ENCODE results near the gene METTL25. TPM values are rescaled to one million over a fixed set of nuclear protein-coding genes. Genes with fewer than 3 reads are reported as not detected.

METTL25 gene
- total RNA-seq, 1 donor from 2014 or later = 8.0 TPM

DNA sequence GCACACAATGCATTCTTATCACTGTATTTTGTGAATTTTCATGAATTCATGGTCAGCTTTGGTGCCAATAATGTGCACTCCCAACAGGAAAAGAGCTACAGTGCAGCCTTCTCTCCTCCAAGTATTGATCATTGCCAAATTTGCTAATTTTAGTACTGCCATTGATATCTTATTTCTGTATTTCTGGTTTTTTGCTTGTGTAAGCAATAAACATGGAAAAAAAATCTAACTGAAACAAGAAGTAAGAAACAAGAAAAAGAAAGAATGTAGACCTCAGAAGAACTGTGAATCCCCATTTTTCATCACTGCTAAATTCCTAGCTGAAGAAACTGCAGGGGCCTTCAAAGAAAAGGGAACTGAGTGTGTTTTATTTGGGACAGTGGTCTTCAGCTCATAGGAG lies 161.2 kb downstream of the METTL25 start:
- Mint-ChIP-seq H3K4me3 (no peak overlapping the region), H3K4me1 (no peaks in the 10 kb centered on the region), H3K36me3 (ENCODE audit: low read depth) (no peaks in the 10 kb centered on the region), H3K27ac (ENCODE audit: unreplicated experiment) (no peak overlapping the region), H3K9me3 (no peaks in the 10 kb centered on the region), H3K27me3 (ENCODE audit: low read depth) (peaks cover 3% of the 10 kb centered on the region)
- DNase-seq (ENCODE audit: low read depth, low spot score) = no peak
- TF ChIP-seq, protein P1, sequence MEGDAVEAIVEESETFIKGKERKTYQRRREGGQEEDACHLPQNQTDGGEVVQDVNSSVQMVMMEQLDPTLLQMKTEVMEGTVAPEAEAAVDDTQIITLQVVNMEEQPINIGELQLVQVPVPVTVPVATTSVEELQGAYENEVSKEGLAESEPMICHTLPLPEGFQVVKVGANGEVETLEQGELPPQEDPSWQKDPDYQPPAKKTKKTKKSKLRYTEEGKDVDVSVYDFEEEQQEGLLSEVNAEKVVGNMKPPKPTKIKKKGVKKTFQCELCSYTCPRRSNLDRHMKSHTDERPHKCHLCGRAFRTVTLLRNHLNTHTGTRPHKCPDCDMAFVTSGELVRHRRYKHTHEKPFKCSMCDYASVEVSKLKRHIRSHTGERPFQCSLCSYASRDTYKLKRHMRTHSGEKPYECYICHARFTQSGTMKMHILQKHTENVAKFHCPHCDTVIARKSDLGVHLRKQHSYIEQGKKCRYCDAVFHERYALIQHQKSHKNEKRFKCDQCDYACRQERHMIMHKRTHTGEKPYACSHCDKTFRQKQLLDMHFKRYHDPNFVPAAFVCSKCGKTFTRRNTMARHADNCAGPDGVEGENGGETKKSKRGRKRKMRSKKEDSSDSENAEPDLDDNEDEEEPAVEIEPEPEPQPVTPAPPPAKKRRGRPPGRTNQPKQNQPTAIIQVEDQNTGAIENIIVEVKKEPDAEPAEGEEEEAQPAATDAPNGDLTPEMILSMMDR (conservative IDR thresholded peaks at IDR 0.05) = no peak

DNA sequence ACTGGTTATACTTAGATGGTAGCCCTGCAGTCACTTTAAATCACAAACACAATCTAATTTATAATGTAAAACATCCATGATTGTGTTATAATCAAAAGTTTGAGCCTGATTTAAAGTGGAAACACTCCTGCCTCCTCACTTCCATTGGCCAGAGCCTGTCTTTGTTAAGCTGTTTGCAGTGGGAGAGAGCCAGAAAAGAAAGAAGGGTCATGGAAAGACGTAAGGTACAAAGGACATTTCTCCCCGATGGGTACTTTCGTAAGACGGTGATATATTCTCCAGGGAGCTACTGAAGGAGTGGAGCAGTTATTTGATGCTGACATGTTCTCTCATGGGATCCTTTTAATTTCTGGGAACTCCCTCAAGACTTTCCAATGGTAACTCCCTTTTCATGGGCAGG lies 164.0 kb downstream of the METTL25 start:
- H3K4me3 Mint-ChIP-seq = no peak overlapping the region
- TF ChIP-seq, protein P1 (conservative IDR thresholded peaks at IDR 0.05) = no peak
- no peak overlapping the region for H3K27ac Mint-ChIP-seq (ENCODE audit: unreplicated experiment)

DNA sequence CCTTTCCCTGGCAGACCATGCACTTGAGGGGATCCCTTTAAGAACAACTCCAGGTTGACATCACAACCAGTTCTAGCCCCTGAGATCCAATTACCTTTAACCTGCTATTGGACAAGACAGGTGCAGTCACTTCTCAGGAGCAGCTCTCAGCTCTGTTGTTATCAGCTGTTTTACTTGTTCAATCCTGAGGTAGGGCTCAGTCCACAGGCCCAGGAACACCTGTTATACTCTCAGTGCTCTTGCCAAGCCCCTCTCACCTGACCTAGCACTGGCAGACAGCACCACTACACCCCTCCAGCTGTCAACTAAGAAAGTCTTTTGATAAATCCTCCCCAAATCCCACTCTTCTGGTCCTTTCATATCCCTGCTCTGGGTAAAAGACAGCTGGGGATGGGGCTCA lies 164.4 kb downstream of the METTL25 start:
- Mint-ChIP-seq H3K36me3 (ENCODE audit: low read depth) (no peaks in the 10 kb centered on the region), H3K27me3 (ENCODE audit: low read depth) (peaks cover 10% of the 10 kb centered on the region), H3K9me3 (no peaks in the 10 kb centered on the region), H3K27ac (ENCODE audit: unreplicated experiment) (no peak overlapping the region), H3K4me1 (no peaks in the 10 kb centered on the region), H3K4me3 (no peak overlapping the region)
- no peak for DNase-seq (ENCODE audit: low read depth, low spot score)
- TF ChIP-seq, protein P1 (conservative IDR thresholded peaks at IDR 0.05) = no peak

More for the DNA sequence above, 164.0 kb downstream of the METTL25 start:
- Mint-ChIP-seq H3K36me3 (ENCODE audit: low read depth) (no peaks in the 10 kb centered on the region), H3K4me1 (no peaks in the 10 kb centered on the region), H3K27me3 (ENCODE audit: low read depth) (peaks cover 10% of the 10 kb centered on the region), H3K9me3 (no peaks in the 10 kb centered on the region)
- DNase-seq (ENCODE audit: low read depth, low spot score) = no peak

DNA sequence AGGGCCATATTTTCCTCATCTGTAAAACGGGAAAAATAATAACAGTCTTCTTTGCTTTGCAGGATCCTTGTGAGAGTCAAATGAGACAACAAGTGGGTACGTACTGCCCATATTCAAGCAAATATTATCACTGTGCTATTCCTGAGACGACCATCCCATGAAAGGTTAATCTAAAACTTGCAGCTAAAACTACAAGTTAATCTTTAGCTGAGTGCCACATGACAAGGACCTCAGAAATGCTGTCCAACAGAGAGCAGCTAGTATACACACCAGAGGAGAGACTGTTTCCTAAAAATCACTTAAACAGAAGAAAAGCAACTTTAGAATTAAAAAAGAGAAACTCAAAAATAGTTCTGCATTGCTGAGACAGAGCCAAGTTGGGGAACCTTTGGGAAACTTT lies 165.7 kb downstream of the METTL25 start:
- TF ChIP-seq, protein P1 (conservative IDR thresholded peaks at IDR 0.05) = no peak
- no peak overlapping the region for H3K4me3 Mint-ChIP-seq
- no peaks in the 10 kb centered on the region for H3K4me1 Mint-ChIP-seq
- H3K9me3 Mint-ChIP-seq = no peaks in the 10 kb centered on the region
- H3K27me3 Mint-ChIP-seq (ENCODE audit: low read depth) = peaks cover 10% of the 10 kb centered on the region
- no peak overlapping the region for H3K27ac Mint-ChIP-seq (ENCODE audit: unreplicated experiment)
- H3K36me3 Mint-ChIP-seq (ENCODE audit: low read depth) = no peaks in the 10 kb centered on the region
- DNase-seq (ENCODE audit: low read depth, low spot score) = no peak

DNA sequence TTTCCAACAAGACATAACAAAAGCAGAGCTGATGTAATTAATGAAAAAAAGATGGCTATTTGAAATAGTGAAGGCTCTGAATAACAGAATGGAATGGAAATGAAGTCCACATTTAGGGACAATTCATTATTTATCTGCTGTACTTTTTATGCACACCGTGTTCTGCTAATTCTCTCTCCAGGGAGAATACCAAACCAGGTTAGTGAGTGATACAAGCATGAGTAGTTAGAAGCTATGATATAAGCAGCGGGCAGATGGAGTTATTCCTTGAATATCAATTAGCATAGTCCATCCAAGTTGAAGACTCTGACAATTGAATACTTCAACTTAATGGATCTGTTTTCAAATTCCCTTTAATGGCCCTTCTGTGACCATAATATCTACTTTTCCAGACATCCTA lies 166.3 kb downstream of the METTL25 start:
- H3K4me3 Mint-ChIP-seq = no peak overlapping the region
- H3K4me1 Mint-ChIP-seq = no peaks in the 10 kb centered on the region
- H3K27me3 Mint-ChIP-seq (ENCODE audit: low read depth) = peaks cover 10% of the 10 kb centered on the region
- no peaks in the 10 kb centered on the region for H3K9me3 Mint-ChIP-seq
- H3K27ac Mint-ChIP-seq (ENCODE audit: unreplicated experiment) = no peak overlapping the region
- no peak for DNase-seq (ENCODE audit: low read depth, low spot score)
- no peaks in the 10 kb centered on the region for H3K36me3 Mint-ChIP-seq (ENCODE audit: low read depth)
- TF ChIP-seq, protein P1 (conservative IDR thresholded peaks at IDR 0.05) = no peak

DNA sequence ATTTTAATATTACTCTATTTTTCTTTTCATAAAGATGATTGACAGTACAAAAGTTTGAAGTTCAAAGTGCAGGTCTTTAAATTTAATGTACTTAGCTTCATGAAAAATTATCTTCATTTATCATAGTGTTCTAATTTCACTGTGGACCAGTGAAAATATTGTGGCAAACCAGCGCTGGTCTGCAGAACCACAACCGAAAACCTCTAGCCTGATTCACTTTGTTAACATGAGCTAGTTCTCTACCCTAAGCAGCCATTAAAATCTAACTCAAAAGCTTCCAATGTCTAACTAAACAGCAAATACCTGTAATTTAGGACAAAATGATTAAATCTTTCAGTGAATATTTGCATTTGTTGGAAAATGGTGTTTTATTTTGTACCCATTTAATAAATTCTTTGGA lies 167.3 kb downstream of the METTL25 start:
- Mint-ChIP-seq H3K4me3 (no peak overlapping the region), H3K9me3 (no peaks in the 10 kb centered on the region), H3K27me3 (ENCODE audit: low read depth) (peaks cover 10% of the 10 kb centered on the region), H3K4me1 (no peaks in the 10 kb centered on the region), H3K27ac (ENCODE audit: unreplicated experiment) (no peak overlapping the region), H3K36me3 (ENCODE audit: low read depth) (no peaks in the 10 kb centered on the region)
- TF ChIP-seq, protein P1 (conservative IDR thresholded peaks at IDR 0.05) = no peak
- DNase-seq (ENCODE audit: low read depth, low spot score) = no peak
